Measurements from ENCODE around the gene SUFU. TPM values are rescaled to one million over a fixed set of nuclear protein-coding genes. Genes with fewer than 3 reads are reported as not detected.

The SUFU gene
- total RNA-seq, 3 donors from 2014 or later (not counting 1 experiment from before 2014, with no cell fraction given): 8.2 to 13.0 (median 11.5) TPM

DNA sequence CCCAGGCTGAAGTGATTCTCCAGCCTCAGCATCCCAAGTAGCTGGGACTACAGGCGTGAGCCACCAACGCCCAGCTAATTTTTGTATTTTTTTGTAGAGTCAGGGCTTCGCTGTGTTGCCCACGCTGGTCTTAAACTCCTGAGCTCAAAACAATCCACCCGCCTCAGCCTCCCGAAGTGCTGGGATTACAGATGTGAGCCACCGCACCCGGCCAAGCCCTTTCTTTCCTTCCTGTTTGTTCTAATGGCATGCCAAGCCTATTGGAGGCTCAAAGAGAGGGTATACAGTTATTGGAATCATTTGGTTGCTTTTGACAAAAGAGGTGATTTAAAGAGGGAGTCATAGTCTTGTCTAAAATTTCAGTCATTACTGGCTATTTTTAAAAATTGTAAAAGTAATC is 94.5 kb downstream of the SUFU start:
- Histone ChIP-seq H3K9me3 (ENCODE audit: control insufficient read depth, insufficient read depth, low read length) (no peaks in the 10 kb centered on the region), H3K4me1 (ENCODE audit: control insufficient read depth, insufficient read depth, low read length) (no peaks in the 10 kb centered on the region), H3K36me3 (ENCODE audit: control insufficient read depth, insufficient read depth, low read length) (peaks cover 40% of the 10 kb centered on the region), H3K27ac (ENCODE audit: low read length) (no peak overlapping the region), H3K27me3 (ENCODE audit: control insufficient read depth, insufficient read depth, low read length) (no peaks in the 10 kb centered on the region), H3K4me3 (ENCODE audit: low read length) (no peak overlapping the region)
- TF ChIP-seq, protein P1, sequence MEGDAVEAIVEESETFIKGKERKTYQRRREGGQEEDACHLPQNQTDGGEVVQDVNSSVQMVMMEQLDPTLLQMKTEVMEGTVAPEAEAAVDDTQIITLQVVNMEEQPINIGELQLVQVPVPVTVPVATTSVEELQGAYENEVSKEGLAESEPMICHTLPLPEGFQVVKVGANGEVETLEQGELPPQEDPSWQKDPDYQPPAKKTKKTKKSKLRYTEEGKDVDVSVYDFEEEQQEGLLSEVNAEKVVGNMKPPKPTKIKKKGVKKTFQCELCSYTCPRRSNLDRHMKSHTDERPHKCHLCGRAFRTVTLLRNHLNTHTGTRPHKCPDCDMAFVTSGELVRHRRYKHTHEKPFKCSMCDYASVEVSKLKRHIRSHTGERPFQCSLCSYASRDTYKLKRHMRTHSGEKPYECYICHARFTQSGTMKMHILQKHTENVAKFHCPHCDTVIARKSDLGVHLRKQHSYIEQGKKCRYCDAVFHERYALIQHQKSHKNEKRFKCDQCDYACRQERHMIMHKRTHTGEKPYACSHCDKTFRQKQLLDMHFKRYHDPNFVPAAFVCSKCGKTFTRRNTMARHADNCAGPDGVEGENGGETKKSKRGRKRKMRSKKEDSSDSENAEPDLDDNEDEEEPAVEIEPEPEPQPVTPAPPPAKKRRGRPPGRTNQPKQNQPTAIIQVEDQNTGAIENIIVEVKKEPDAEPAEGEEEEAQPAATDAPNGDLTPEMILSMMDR (IDR thresholded peaks at IDR 0.05): no peak
- Mint-ChIP-seq H3K27me3 (ENCODE audit: low read depth in 2 of 2) (no peaks in the 10 kb centered on the region), H3K4me3 (no peak overlapping the region), H3K9me3 (no peaks in the 10 kb centered on the region), H3K36me3 (no peaks in the 10 kb centered on the region), H3K27ac (no peak overlapping the region), H3K4me1 (no peaks in the 10 kb centered on the region)
- no peak for ATAC-seq
- 77% methylated on average over 8 of the region's 8 CpGs for WGBS (ENCODE audit: insufficient coverage)
- intact Hi-C loops (cut with micrococcal nuclease): no loop called here
- no peak for DNase-seq

DNA sequence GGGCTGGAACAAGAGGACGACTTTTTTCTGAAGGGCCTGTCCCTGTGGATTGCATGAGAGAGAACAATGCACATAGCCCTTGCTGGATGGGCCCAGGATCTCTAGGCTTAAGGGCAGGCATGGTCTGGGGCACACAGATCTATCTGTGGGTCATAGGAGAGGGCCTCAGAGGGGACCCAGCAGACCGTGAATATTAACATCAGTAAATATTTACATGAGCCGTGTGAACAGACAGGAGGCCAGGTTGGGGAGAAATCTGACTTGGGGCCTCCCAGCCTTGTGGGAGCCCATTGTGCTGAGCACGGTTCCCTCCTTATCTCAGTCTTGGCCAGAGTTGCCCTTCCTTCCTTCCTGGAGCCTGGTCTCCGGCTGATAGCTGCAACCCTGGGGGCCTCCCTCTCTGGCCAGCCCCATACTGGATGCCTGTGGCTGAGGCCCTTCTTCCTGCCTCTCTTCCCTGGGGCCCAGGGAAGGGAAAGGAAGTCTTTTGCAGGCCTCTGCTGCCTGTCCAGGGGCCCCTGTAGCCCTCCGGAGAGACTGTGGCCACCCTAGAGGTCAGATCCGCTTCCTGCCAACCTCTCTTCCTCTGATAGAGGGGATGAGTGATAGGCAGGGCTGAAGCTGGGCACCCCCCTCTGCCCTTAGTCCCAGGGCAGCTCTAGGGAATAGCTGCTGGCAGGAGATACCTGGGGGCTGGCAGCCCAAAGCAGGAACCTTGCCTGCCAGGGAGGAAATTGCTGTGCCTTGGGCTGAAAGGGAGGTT is 96.0 kb downstream of the SUFU start:
- Mint-ChIP-seq H3K27ac (no peak overlapping the region), H3K4me3 (no peak overlapping the region), H3K36me3 (no peaks in the 10 kb centered on the region), H3K27me3 (ENCODE audit: low read depth in 2 of 2) (no peaks in the 10 kb centered on the region), H3K4me1 (no peaks in the 10 kb centered on the region), H3K9me3 (no peaks in the 10 kb centered on the region)
- TF ChIP-seq, protein P1 (IDR thresholded peaks at IDR 0.05): no peak
- H3K4me3 ChIP-seq (ENCODE audit: low read length): no peak overlapping the region
- DNase-seq: no peak
- no peaks in the 10 kb centered on the region for H3K27me3 ChIP-seq (ENCODE audit: control insufficient read depth, insufficient read depth, low read length)
- no peak for ATAC-seq
- H3K9me3 ChIP-seq (ENCODE audit: control insufficient read depth, insufficient read depth, low read length): no peaks in the 10 kb centered on the region
- no peak overlapping the region for H3K27ac ChIP-seq (ENCODE audit: low read length)
- H3K36me3 ChIP-seq (ENCODE audit: control insufficient read depth, insufficient read depth, low read length): peaks cover 48% of the 10 kb centered on the region
- intact Hi-C loops (cut with micrococcal nuclease): no loop called here
- H3K4me1 ChIP-seq (ENCODE audit: control insufficient read depth, insufficient read depth, low read length): no peaks in the 10 kb centered on the region
- WGBS (ENCODE audit: insufficient coverage): 44% methylated on average over 6 of the region's 7 CpGs

DNA sequence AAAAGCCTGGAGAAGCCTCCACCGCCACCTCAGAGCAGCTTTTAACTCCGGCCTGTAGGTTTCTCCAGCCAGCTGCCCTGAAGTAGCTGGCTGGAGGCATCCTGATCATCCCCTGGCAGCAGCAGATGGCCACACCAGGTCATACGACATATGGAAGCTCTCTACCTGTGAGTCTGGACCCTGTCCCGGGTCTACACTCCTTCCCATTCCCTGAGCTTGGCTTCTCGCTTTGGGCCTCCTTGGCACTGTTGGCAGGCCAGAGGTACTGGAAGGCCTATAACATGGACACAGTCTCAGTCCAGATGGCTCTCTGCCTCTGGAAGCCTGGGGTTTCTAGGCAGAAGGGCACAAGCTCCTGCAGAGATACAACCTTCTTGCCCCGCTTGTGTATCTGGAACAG is 97.0 kb downstream of the SUFU start:
- Mint-ChIP-seq H3K4me3 (no peak overlapping the region), H3K4me1 (no peaks in the 10 kb centered on the region), H3K36me3 (no peaks in the 10 kb centered on the region), H3K27ac (no peak overlapping the region), H3K27me3 (ENCODE audit: low read depth in 2 of 2) (no peaks in the 10 kb centered on the region), H3K9me3 (no peaks in the 10 kb centered on the region)
- TF ChIP-seq, protein P1 (IDR thresholded peaks at IDR 0.05): no peak
- no peak overlapping the region for H3K27ac ChIP-seq (ENCODE audit: low read length)
- DNase-seq (no peak), ATAC-seq (no peak)
- H3K4me3 ChIP-seq (ENCODE audit: low read length): no peak overlapping the region
- peaks cover 48% of the 10 kb centered on the region for H3K36me3 ChIP-seq (ENCODE audit: control insufficient read depth, insufficient read depth, low read length)
- H3K4me1 ChIP-seq (ENCODE audit: control insufficient read depth, insufficient read depth, low read length): no peaks in the 10 kb centered on the region
- H3K27me3 ChIP-seq (ENCODE audit: control insufficient read depth, insufficient read depth, low read length): no peaks in the 10 kb centered on the region
- WGBS (ENCODE audit: insufficient coverage): 98% methylated on average over 6 of the region's 6 CpGs
- intact Hi-C loops (cut with micrococcal nuclease): no loop called here
- no peaks in the 10 kb centered on the region for H3K9me3 ChIP-seq (ENCODE audit: control insufficient read depth, insufficient read depth, low read length)

DNA sequence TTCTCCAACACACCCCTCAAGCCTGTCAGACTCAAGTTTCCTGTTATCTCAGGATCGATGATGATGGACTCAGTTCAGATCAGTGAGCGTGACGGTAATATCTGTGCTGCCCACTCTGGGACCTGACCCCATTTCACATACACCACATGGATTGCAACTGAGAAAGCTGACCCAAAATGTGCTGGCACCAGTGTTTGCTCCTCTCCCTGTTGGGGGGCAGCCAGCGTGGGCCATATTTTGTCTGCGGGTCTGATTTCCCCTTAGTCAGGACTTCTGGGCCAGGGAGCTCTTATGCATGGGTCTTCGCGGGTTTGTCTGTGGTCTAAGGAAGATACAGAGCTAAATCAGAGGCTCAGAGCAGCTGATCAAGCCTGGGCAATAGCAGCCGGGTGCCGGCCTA is 97.9 kb downstream of the SUFU start:
- Mint-ChIP-seq H3K4me3 (no peak overlapping the region), H3K36me3 (no peaks in the 10 kb centered on the region), H3K4me1 (no peaks in the 10 kb centered on the region), H3K9me3 (no peaks in the 10 kb centered on the region), H3K27ac (no peak overlapping the region), H3K27me3 (ENCODE audit: low read depth in 2 of 2) (no peaks in the 10 kb centered on the region)
- DNase-seq: no peak
- Histone ChIP-seq H3K4me1 (ENCODE audit: control insufficient read depth, insufficient read depth, low read length) (no peaks in the 10 kb centered on the region), H3K27ac (ENCODE audit: low read length) (no peak overlapping the region), H3K27me3 (ENCODE audit: control insufficient read depth, insufficient read depth, low read length) (no peaks in the 10 kb centered on the region), H3K36me3 (ENCODE audit: control insufficient read depth, insufficient read depth, low read length) (peaks cover 48% of the 10 kb centered on the region), H3K9me3 (ENCODE audit: control insufficient read depth, insufficient read depth, low read length) (no peaks in the 10 kb centered on the region), H3K4me3 (ENCODE audit: low read length) (no peak overlapping the region)
- intact Hi-C loops (cut with micrococcal nuclease): no loop called here
- 88% methylated on average over 9 of the region's 9 CpGs for WGBS (ENCODE audit: insufficient coverage)
- ATAC-seq: no peak
- TF ChIP-seq, protein P1 (IDR thresholded peaks at IDR 0.05): no peak
